ENCODE results near the gene CAPN1.

DNA sequence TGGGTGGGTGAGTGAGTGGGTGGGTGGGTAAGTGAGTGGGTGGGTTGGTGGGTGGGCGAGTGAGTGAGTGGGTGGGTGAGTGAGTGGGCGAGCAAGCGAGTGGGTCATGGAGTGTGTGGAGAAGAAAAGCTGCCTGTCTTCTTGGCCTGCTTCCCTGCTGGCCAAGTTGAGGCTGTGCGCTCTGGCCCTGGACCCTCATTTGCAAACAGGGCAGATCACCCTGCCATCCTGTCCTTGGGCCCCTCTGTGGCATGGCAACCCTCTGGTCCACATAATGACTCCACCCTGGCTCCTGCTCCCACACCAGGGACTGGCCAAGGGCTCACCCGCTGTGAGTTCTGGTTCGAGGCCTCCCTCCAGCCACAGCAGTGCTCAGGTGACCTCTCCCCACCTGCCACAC is 35.1 kb downstream of the CAPN1 start:
- no peak for TF ChIP-seq YY1 (IDR thresholded peaks at IDR 0.05; ENCODE audit: insufficient read depth, insufficient read length)
- no peak for TF ChIP-seq SUZ12 (IDR thresholded peaks at IDR 0.05; ENCODE audit: extremely low read depth, insufficient read depth, insufficient read length)
